Measurements from ENCODE around the gene FIBP. TPM values are rescaled to one million over a fixed set of nuclear protein-coding genes. Genes with fewer than 3 reads are reported as not detected.

The FIBP gene
- total and polyA plus RNA-seq, 10 of the 15 experiments (the other 5 are each of a cell fraction or from before 2014, with no cell fraction given), result 65.1 to 182 (median 94.6) TPM

DNA sequence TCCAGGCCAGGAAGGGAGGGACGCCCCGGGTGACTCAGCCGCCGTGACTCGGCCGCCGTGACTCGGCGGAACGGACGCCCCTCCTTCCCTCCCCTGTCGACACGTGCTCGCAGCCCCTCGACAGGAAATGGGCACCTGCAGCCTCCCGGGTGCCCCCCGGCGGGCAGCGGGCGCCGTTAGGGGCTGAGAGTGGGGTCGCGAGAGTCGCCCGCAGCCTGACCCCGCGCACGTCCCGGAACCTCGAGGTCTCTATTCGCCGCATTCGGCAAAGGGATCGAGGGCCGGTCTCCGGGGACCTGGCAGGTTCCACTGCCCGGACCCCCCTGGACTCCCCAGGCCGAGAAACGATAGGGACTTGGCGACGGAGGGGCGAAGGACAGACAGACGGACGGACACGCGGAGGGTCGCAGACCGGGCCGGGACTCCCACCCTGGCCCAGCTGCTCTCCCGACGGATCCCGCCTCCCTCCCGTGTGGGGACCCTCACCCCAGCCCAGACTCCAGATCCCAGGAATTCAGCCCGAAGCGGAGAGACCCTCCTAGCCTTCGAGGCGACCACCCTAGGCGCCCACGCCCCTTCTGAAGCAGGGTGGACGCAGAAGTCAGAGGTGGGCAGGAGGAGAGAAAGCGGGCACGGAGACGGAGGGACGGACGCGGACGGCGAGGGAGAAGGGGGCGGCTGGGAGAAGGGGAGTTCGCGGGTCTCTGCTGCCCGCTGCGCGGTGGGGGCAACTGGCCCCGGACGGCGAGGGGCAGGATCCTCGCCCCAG is 11.3 kb upstream of the FIBP start (continued):
- TF ChIP-seq, protein P1, sequence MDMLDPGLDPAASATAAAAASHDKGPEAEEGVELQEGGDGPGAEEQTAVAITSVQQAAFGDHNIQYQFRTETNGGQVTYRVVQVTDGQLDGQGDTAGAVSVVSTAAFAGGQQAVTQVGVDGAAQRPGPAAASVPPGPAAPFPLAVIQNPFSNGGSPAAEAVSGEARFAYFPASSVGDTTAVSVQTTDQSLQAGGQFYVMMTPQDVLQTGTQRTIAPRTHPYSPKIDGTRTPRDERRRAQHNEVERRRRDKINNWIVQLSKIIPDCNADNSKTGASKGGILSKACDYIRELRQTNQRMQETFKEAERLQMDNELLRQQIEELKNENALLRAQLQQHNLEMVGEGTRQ (IDR thresholded peaks at IDR 0.05; ENCODE audit: borderline replicate concordance, low read depth, low read length), result no peak
- TF ChIP-seq MEF2A (IDR thresholded peaks at IDR 0.05; ENCODE audit: insufficient read depth, low read depth, low read length) (no peak), CEBPB (IDR thresholded peaks at IDR 0.05; ENCODE audit: borderline replicate concordance in 1 of 2, low read depth in 2 of 2, low read length in 2 of 2) (no peak), BHLHE40 (IDR thresholded peaks at IDR 0.05; ENCODE audit: borderline replicate concordance in 1 of 2, low read depth in 2 of 2, low read length in 1 of 2) (peak; percentile 85 to 96), ZNF384 (IDR thresholded peaks at IDR 0.05; ENCODE audit: borderline replicate concordance, low read depth, low read length) (no peak), MYC (IDR thresholded peaks at IDR 0.05; ENCODE audit: insufficient read depth, insufficient read length, insufficient replicate concordance, low read length, severe bottlenecking) (no peak), CHD4 (IDR thresholded peaks at IDR 0.05) (no peak), CREM (IDR thresholded peaks at IDR 0.05; ENCODE audit: low read depth) (no peak), RAD51 (IDR thresholded peaks at IDR 0.05) (no peak), RAD21 (IDR thresholded peaks at IDR 0.05; ENCODE audit: insufficient read depth, low read depth, low read length) (no peak), EP300 (IDR thresholded peaks at IDR 0.05; ENCODE audit: borderline replicate concordance in 1 of 2, control insufficient read depth in 1 of 2, low read depth in 2 of 2, low read length in 2 of 2) (no peak), POLR2A (IDR thresholded peaks at IDR 0.05; ENCODE audit: low read depth, low read length) (no peak)
- TF ChIP-seq, protein P2, sequence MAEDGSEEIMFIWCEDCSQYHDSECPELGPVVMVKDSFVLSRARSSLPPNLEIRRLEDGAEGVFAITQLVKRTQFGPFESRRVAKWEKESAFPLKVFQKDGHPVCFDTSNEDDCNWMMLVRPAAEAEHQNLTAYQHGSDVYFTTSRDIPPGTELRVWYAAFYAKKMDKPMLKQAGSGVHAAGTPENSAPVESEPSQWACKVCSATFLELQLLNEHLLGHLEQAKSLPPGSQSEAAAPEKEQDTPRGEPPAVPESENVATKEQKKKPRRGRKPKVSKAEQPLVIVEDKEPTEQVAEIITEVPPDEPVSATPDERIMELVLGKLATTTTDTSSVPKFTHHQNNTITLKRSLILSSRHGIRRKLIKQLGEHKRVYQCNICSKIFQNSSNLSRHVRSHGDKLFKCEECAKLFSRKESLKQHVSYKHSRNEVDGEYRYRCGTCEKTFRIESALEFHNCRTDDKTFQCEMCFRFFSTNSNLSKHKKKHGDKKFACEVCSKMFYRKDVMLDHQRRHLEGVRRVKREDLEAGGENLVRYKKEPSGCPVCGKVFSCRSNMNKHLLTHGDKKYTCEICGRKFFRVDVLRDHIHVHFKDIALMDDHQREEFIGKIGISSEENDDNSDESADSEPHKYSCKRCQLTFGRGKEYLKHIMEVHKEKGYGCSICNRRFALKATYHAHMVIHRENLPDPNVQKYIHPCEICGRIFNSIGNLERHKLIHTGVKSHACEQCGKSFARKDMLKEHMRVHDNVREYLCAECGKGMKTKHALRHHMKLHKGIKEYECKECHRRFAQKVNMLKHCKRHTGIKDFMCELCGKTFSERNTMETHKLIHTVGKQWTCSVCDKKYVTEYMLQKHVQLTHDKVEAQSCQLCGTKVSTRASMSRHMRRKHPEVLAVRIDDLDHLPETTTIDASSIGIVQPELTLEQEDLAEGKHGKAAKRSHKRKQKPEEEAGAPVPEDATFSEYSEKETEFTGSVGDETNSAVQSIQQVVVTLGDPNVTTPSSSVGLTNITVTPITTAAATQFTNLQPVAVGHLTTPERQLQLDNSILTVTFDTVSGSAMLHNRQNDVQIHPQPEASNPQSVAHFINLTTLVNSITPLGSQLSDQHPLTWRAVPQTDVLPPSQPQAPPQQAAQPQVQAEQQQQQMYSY (CRISPR knock-in tag; IDR thresholded peaks at IDR 0.05), result no peak
- TF ChIP-seq, protein P3, sequence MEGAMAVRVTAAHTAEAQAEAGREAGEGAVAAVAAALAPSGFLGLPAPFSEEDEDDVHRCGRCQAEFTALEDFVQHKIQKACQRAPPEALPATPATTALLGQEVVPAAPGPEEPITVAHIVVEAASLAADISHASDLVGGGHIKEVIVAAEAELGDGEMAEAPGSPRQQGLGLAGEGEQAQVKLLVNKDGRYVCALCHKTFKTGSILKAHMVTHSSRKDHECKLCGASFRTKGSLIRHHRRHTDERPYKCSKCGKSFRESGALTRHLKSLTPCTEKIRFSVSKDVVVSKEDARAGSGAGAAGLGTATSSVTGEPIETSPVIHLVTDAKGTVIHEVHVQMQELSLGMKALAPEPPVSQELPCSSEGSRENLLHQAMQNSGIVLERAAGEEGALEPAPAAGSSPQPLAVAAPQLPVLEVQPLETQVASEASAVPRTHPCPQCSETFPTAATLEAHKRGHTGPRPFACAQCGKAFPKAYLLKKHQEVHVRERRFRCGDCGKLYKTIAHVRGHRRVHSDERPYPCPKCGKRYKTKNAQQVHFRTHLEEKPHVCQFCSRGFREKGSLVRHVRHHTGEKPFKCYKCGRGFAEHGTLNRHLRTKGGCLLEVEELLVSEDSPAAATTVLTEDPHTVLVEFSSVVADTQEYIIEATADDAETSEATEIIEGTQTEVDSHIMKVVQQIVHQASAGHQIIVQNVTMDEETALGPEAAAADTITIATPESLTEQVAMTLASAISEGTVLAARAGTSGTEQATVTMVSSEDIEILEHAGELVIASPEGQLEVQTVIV (IDR thresholded peaks at IDR 0.05; ENCODE audit: borderline replicate concordance, partially characterized antibody), result no peak
- TF ChIP-seq, protein P4, sequence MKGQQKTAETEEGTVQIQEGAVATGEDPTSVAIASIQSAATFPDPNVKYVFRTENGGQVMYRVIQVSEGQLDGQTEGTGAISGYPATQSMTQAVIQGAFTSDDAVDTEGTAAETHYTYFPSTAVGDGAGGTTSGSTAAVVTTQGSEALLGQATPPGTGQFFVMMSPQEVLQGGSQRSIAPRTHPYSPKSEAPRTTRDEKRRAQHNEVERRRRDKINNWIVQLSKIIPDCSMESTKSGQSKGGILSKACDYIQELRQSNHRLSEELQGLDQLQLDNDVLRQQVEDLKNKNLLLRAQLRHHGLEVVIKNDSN (IDR thresholded peaks at IDR 0.05; ENCODE audit: borderline replicate concordance, extremely low read length, insufficient read depth, low read depth, low read length), result peak; percentile 17
- TF ChIP-seq, protein P5, sequence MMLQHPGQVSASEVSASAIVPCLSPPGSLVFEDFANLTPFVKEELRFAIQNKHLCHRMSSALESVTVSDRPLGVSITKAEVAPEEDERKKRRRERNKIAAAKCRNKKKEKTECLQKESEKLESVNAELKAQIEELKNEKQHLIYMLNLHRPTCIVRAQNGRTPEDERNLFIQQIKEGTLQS (IDR thresholded peaks at IDR 0.05; ENCODE audit: borderline replicate concordance, extremely low read depth, low read depth, low read length), result no peak
- TF ChIP-seq, protein P6, sequence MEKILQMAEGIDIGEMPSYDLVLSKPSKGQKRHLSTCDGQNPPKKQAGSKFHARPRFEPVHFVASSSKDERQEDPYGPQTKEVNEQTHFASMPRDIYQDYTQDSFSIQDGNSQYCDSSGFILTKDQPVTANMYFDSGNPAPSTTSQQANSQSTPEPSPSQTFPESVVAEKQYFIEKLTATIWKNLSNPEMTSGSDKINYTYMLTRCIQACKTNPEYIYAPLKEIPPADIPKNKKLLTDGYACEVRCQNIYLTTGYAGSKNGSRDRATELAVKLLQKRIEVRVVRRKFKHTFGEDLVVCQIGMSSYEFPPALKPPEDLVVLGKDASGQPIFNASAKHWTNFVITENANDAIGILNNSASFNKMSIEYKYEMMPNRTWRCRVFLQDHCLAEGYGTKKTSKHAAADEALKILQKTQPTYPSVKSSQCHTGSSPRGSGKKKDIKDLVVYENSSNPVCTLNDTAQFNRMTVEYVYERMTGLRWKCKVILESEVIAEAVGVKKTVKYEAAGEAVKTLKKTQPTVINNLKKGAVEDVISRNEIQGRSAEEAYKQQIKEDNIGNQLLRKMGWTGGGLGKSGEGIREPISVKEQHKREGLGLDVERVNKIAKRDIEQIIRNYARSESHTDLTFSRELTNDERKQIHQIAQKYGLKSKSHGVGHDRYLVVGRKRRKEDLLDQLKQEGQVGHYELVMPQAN (conservative IDR thresholded peaks at IDR 0.05), result 0 out of 2 replicates have a peak, but pooled peaks have one; percentile 3

Data from GM12878 (cell line).